Liver (tissue), 9 donors: ENCODE measurements around the gene ZNF578. TPM values are rescaled to one million over a fixed set of nuclear protein-coding genes. Genes with fewer than 3 reads are reported as not detected.

ENCODE experiments used
- DNase-seq: peaks from one replicate; pipeline ENCODE4 v3.0.0-alpha.2; 2017; ENCODE audit warnings: low spot score
- H3K27ac ChIP-seq, 2 donors: one replicate each; pipeline ENCODE4 v1.7.0; 2013; ENCODE audit warnings: inconsistent platforms in 2 of 2, low read length in 2 of 2, control low read depth in 1 of 2, low read depth in 1 of 2, mild to moderate bottlenecking in 1 of 2
- H3K27me3 ChIP-seq, 4 donors: one replicate each; pipeline versions ENCODE4 v1.6.1 to v1.7.0; 2013; ENCODE audit warnings: low read length in 3 of 4, inconsistent platforms in 1 of 4, mild to moderate bottlenecking in 1 of 4, moderate library complexity in 1 of 4; ENCODE audit not compliant: control insufficient read depth in 4 of 4, insufficient read depth in 4 of 4
- H3K36me3 ChIP-seq, 4 donors: one replicate each; pipeline versions ENCODE4 v1.6.1 to v1.7.0; 2013; ENCODE audit warnings: low read length in 3 of 4, mild to moderate bottlenecking in 3 of 4, low read depth in 1 of 4, moderate library complexity in 1 of 4; ENCODE audit not compliant: control insufficient read depth in 4 of 4, insufficient read depth in 3 of 4
- H3K4me1 ChIP-seq, 4 donors: one replicate each; pipeline versions ENCODE4 v1.6.1 to v1.7.0; 2013; ENCODE audit warnings: low read length in 3 of 4, mild to moderate bottlenecking in 3 of 4, moderate library complexity in 1 of 4; ENCODE audit not compliant: control insufficient read depth in 4 of 4, insufficient read depth in 4 of 4
- H3K4me3 ChIP-seq, 3 donors: one replicate each; pipeline versions ENCODE4 v1.6.1 to v1.7.0; 2013; ENCODE audit warnings: low read length in 3 of 3, control low read depth in 1 of 3, low read depth in 1 of 3, mild to moderate bottlenecking in 1 of 3
- H3K9ac ChIP-seq, 2 donors: one replicate each; pipeline ENCODE4 v1.7.0; 2013; ENCODE audit warnings: low read length in 2 of 2, mild to moderate bottlenecking in 2 of 2, moderate library complexity in 2 of 2, control low read depth in 1 of 2, low read depth in 1 of 2
- H3K9me3 ChIP-seq, 4 donors: one replicate each; pipeline versions ENCODE4 v1.6.1 to v1.7.0; 2013; ENCODE audit warnings: low read length in 3 of 4; ENCODE audit not compliant: control insufficient read depth in 4 of 4
- EGR1 ChIP-seq, 2 donors: IDR thresholded peaks; 2 replicates each; pipeline ENCODE4 v1.6.1; 2016 to 2018; ENCODE audit warnings: antibody characterized with exemption in 2 of 2, low read depth in 2 of 2
- FOXA1 ChIP-seq: IDR thresholded peaks from 2 replicates; pipeline ENCODE4 v1.6.1; 2016; ENCODE audit warnings: antibody characterized with exemption
- FOXA2 ChIP-seq: IDR thresholded peaks from 2 replicates; pipeline ENCODE4 v1.6.1; 2016; ENCODE audit warnings: antibody characterized with exemption
- GABPA ChIP-seq, 2 donors: IDR thresholded peaks in 1 of 2; conservative IDR thresholded peaks in 1 of 2; 2 replicates each; pipeline ENCODE4 v1.6.1; 2016; ENCODE audit warnings: antibody characterized with exemption in 2 of 2, mild to moderate bottlenecking in 1 of 2, moderate library complexity in 1 of 2
- HNF4A ChIP-seq, 2 donors: conservative IDR thresholded peaks; 2 replicates each; pipeline ENCODE4 v1.6.1; 2016; ENCODE audit warnings: antibody characterized with exemption in 2 of 2, mild to moderate bottlenecking in 2 of 2
- HNF4G ChIP-seq: IDR thresholded peaks from 2 replicates; pipeline ENCODE4 v1.6.1; 2016; ENCODE audit warnings: antibody characterized with exemption
- JUND ChIP-seq, 2 donors: IDR thresholded peaks; 2 replicates each; pipeline ENCODE4 v1.6.1; 2016; ENCODE audit warnings: antibody characterized with exemption in 2 of 2
- RAD21 ChIP-seq, 2 donors: IDR thresholded peaks; 2 replicates each; pipeline ENCODE4 v1.6.1; 2016; ENCODE audit warnings: antibody characterized with exemption in 2 of 2, mild to moderate bottlenecking in 2 of 2
- RXRA ChIP-seq, 2 donors: IDR thresholded peaks; 2 replicates each; pipeline ENCODE4 v1.6.1; 2017 to 2018; ENCODE audit warnings: antibody characterized with exemption in 2 of 2, mild to moderate bottlenecking in 1 of 2
- SP1 ChIP-seq: IDR thresholded peaks from 2 replicates; pipeline ENCODE4 v1.6.1; 2018; ENCODE audit warnings: antibody characterized with exemption, mild to moderate bottlenecking
- YY1 ChIP-seq: IDR thresholded peaks from 2 replicates; pipeline ENCODE4 v1.6.1; 2016; ENCODE audit warnings: antibody characterized with exemption, mild to moderate bottlenecking
- WGBS: extraction: QIAGEN DNeasy Blood & Tissue Kit; methylation state at CpG from one replicate; pipeline ENCODE4 v1.1.7; 2013; 5-methylcytosine and 5-hydroxymethylcytosine counted together
- polyA plus RNA-seq, 2 donors: library from polyadenylated mRNA; stranded (reverse) in 1 of 2; unstranded in 1 of 2; fragments of 200-250 nt in 1 of 2; fragments of >200 nt in 1 of 2; fragmentation: Nextera tagmentation in 1 of 2; extraction: Ambion mirVana in 1 of 2; gene quantifications; one replicate each; pipeline versions ENCODE4 v1.2.1 to v1.2.3, GENCODE V29; 2013 to 2015
- total RNA-seq, 2 donors: library from RNA; depleted of rRNA; stranded (reverse); fragments of >200 nt; gene quantifications; one replicate each; pipeline ENCODE4 v1.2.3, GENCODE V29; 2014
- TF ChIP-seq, protein P1 (sequence below): IDR thresholded peaks from 2 replicates; pipeline ENCODE4 v1.6.1; 2016; ENCODE audit warnings: antibody characterized with exemption
- TF ChIP-seq, protein P2 (sequence below): fragments of 150-350 bp; IDR thresholded peaks from 2 replicates; pipeline ENCODE4 v1.5.1; 2017; ENCODE audit warnings: improper control_type of control experiment, low read depth, low read length; ENCODE audit not compliant: missing input control
- TF ChIP-seq, protein P3 (sequence below): IDR thresholded peaks from 2 replicates; pipeline ENCODE4 v1.6.1; 2016; ENCODE audit warnings: antibody characterized with exemption
- donor health status: healthy.
- donor health status: healthy.
- donor health status: healthy.
- donor health status: healthy.
- donor health status: healthy.

The ZNF578 gene
- total and polyA plus RNA-seq, 4 donors = 0.09 to 0.56 (median 0.25) TPM; not detected in 1

DNA sequence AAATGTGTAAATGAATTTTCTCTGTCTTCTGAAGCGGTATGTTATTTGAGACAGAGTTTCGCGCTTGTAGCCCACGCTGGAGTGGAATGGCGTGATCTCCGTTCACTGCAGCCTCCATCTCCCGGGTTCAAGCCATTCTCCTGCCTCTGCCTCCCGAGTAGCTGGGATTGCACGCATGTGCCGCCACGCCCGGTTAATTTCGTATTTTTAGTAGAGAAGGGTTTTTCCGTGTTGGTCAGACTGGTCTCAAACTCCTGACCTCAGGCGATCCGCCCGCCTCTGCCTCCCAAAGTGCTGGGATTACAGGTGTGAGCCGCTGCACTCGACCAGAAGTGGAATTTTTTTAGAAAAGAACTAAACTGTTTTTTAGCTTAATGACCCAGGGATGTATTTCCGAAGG, 70.7 kb downstream of the ZNF578 start:
- peaks cover 0 to 10% (median 8%) of the 10 kb centered on the region in 4 donors for H3K4me1 ChIP-seq
- WGBS = 93% methylated on average over 20 of the region's 20 CpGs
- DNase-seq = no peak

DNA sequence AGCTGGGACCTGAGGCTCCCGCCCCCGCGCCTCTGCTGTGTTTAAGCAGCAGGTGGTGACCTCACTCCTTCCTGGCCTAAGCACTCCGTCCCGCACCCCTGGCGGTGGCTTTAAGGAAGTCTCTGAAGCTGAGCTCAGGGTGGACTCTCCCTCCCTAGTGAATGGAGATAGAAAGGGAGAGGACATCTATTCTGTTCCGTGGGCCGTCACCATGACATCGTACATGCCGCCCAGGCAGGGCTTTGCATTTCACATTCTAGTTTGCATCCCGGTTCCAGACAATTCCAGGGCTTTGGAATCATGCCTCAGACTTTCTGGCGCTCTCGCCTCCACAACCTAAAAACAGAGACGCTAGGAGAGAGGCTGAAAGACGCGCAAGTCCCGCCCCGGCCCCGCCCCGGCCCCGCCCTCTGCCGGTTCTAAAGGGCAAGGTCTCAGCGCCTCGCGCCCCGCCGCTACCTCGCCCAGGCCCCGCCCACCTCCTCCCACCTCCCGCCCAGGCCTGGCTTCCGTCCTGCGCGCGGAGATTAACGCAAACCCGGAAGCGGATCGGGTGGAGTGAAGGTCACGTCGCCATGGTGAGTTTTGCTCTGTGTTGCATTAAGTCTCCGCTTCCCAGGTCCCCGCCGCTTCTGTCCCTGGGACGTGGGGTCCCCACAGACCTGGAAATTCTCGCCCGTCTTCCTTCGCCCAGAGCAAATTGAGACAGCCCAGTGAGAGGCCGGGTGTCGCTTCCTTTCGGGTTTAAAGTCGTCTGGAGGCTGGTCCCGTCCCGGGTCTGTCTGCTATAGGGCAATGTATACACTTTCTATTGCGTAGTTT, 74.0 kb downstream of the ZNF578 start, which contains the start of gene ZNF808:
ZNF808 (plus strand) TSS at position 535 of the 822 bp plus-strand sequence. CDS start 15,617 bp downstream, outside the sequence.
- H3K27me3 ChIP-seq = no peaks in the 10 kb centered on the region
- H3K36me3 ChIP-seq = peaks cover 0 to 2% (median 0%) of the 10 kb centered on the region in 4 donors
- peak; percentile 99 for DNase-seq
- H3K9me3 ChIP-seq = peaks cover 3 to 22% (median 13%) of the 10 kb centered on the region in 4 donors
- peak within 1 kb of the TSS; percentile 80 to 98 (median 90) for H3K4me3 ChIP-seq
- TF ChIP-seq HNF4A (conservative IDR thresholded peaks at IDR 0.05) (peak; percentile 22 to 23), SP1 (peak; percentile 62), EGR1 (IDR thresholded peaks at IDR 0.05; ENCODE audit: low read depth in 2 of 2) (peak in 1 of 2 donors; percentile 18), GABPA (IDR thresholded peaks at IDR 0.05 in 1 of 2, conservative IDR thresholded peaks at IDR 0.05 in 1 of 2) (peak; percentile 55 to 88), RAD21 (IDR thresholded peaks at IDR 0.05) (peak; percentile 10 to 52), YY1 (peak; percentile 39), FOXA2 (no peak), FOXA1 (no peak)
- TF ChIP-seq, protein P1, sequence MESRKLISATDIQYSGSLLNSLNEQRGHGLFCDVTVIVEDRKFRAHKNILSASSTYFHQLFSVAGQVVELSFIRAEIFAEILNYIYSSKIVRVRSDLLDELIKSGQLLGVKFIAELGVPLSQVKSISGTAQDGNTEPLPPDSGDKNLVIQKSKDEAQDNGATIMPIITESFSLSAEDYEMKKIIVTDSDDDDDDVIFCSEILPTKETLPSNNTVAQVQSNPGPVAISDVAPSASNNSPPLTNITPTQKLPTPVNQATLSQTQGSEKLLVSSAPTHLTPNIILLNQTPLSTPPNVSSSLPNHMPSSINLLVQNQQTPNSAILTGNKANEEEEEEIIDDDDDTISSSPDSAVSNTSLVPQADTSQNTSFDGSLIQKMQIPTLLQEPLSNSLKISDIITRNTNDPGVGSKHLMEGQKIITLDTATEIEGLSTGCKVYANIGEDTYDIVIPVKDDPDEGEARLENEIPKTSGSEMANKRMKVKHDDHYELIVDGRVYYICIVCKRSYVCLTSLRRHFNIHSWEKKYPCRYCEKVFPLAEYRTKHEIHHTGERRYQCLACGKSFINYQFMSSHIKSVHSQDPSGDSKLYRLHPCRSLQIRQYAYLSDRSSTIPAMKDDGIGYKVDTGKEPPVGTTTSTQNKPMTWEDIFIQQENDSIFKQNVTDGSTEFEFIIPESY = no peak
- TF ChIP-seq, protein P2, sequence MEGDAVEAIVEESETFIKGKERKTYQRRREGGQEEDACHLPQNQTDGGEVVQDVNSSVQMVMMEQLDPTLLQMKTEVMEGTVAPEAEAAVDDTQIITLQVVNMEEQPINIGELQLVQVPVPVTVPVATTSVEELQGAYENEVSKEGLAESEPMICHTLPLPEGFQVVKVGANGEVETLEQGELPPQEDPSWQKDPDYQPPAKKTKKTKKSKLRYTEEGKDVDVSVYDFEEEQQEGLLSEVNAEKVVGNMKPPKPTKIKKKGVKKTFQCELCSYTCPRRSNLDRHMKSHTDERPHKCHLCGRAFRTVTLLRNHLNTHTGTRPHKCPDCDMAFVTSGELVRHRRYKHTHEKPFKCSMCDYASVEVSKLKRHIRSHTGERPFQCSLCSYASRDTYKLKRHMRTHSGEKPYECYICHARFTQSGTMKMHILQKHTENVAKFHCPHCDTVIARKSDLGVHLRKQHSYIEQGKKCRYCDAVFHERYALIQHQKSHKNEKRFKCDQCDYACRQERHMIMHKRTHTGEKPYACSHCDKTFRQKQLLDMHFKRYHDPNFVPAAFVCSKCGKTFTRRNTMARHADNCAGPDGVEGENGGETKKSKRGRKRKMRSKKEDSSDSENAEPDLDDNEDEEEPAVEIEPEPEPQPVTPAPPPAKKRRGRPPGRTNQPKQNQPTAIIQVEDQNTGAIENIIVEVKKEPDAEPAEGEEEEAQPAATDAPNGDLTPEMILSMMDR = peak; percentile 40
- peaks cover 0 to 10% (median 8%) of the 10 kb centered on the region in 4 donors for H3K4me1 ChIP-seq
- peak within 1 kb of the TSS; percentile 69 to 76 for H3K27ac ChIP-seq
- peak within 1 kb of the TSS; percentile 64 to 65 for H3K9ac ChIP-seq
- WGBS = under 1% methylated on average over 54 of the region's 54 CpGs

More for the DNA sequence above, 70.7 kb downstream of the ZNF578 start:
- peaks cover 0 to 3% (median 0%) of the 10 kb centered on the region in 4 donors for H3K27me3 ChIP-seq
- H3K4me3 ChIP-seq = no peak overlapping the region
- TF ChIP-seq HNF4G = no peak
- no peak for TF ChIP-seq RXRA (IDR thresholded peaks at IDR 0.05)
- no peak for TF ChIP-seq YY1
- TF ChIP-seq FOXA2 = no peak
- no peak overlapping the region for H3K27ac ChIP-seq
- no peak overlapping the region for H3K9ac ChIP-seq
- peaks cover 16 to 40% (median 24%) of the 10 kb centered on the region in 4 donors for H3K9me3 ChIP-seq
- H3K36me3 ChIP-seq = no peaks in the 10 kb centered on the region

DNA sequence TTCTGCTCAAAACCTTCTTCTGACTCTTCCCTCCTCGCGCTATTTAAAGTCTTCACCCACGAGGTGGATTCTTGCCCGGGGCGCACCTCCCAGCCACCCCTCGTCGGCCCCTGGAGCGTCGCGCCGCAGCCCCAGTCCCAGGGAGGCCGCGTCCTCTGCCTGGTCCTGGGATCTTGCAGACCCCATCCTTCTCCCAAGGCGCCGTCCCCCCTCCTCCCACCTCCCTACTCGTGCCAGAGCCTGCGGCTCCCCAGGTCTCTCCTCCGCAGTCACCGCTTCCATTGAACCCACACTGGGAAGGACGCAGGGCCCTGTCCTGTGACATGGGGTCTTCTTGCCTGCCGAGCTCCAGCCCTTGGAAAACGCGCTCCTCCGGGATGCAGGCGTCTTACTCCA, 74.6 kb downstream of the ZNF578 start:
- peaks cover 0 to 10% (median 8%) of the 10 kb centered on the region in 4 donors for H3K4me1 ChIP-seq

More for the DNA sequence above, 74.6 kb downstream of the ZNF578 start:
- TF ChIP-seq HNF4G (no peak), RXRA (IDR thresholded peaks at IDR 0.05) (no peak), JUND (IDR thresholded peaks at IDR 0.05) (no peak), SP1 (no peak), HNF4A (conservative IDR thresholded peaks at IDR 0.05) (no peak)
- TF ChIP-seq, protein P3, sequence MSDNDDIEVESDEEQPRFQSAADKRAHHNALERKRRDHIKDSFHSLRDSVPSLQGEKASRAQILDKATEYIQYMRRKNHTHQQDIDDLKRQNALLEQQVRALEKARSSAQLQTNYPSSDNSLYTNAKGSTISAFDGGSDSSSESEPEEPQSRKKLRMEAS = no peak
- H3K9ac ChIP-seq = peak overlapping the region; percentile 64 to 65
- peak overlapping the region; percentile 69 to 72 for H3K27ac ChIP-seq
- H3K9me3 ChIP-seq = peaks cover 2 to 17% (median 13%) of the 10 kb centered on the region in 4 donors
- 2% methylated on average over 25 of the region's 25 CpGs for WGBS
- peak overlapping the region; percentile 80 to 98 (median 90) for H3K4me3 ChIP-seq
- H3K27me3 ChIP-seq = no peaks in the 10 kb centered on the region
- no peak for DNase-seq
- peaks cover 0 to 3% (median 2%) of the 10 kb centered on the region in 4 donors for H3K36me3 ChIP-seq
